HG03342 (cell line): ENCODE data around the gene LSM3.
"Not testable (repeated sequence)": the region's sequence is repeated elsewhere in the genome, so short reads cannot be mapped to it uniquely, and the experiment has no call there.

Experiments used
- ATAC-seq: cut with Tn5 transposase; IDR thresholded peaks from one replicate; pipeline ENCODE4 v1.9.1; 2021; ENCODE audit warnings: mild to moderate bottlenecking, moderate library complexity; ENCODE audit not compliant: unreplicated experiment

LSM3 gene

DNA sequence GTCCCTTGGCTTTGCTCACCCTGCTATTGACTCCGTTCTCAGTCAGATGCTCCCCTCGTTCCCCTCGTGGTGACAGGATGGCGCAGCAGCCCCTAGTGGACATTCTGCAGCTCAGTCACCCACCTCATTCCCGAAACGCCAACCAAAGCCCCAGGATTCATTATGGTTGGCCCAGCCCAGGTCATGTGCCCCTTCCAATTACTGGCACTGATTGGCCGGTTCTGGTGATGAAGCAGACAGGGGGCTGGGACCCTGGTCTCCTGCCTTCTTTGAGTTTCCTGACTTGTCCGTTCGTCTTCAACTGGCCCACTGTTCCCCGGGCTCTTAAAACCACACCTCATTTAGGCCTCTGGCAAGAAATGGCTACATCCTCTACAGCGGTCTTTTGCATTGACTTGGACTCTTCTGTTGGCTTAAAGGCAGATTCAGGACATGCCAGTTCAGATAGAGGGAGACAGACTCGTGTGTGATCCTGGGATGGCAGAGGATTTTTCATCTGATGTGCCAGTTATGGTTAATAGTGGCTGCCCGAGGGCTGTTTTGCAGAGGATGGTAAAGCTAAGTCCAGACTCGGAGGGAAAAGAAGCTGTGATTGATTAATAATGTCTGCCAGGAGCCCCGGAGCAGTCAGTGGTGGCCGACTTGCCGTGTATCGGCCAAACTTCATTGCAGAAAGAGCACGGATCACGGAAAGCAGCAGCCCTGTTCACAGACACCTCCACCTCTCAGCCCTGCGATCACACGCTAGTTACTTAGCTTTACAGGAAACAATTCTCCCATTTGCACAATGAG, 37.8 kb downstream of the LSM3 start:
- no peak for ATAC-seq

DNA sequence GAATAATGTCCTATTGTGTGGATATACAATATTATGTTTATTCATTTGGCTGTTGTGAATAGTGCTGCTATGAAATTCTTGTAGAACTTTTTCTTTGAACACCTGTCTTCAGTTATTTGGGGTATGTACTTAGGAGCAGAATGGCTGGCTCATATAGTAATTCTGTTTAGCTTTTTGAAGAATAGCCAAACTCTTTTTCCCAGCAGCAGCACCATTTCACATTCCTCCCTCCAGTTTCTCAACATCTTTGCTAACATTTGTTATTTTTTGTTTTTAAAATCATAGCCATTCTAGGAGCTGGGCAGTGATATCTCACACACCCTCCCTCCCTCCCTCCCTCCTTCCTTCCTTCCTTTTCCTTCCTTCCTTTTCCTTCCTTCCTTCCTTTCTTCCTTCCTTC, 39.7 kb downstream of the LSM3 start:
- no peak for ATAC-seq

DNA sequence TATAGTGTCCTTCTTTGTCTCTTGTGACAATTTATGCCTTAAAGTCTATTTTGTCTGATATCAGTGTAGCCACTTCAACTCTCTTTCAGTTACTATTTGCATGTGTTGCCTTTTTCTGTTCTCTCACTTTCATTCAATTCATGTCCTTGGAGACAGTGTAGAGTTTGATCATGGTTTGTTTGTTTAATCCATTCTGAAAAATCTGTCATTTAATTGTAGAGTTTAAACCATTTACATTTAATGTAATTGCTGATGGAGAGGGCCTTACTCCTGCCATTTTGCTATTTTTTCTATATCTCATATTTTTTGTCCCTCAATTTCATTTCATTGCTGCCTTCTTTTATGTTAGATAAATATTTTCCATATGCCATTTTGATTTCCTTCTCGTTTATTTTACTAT, 42.3 kb downstream of the LSM3 start:
- no peak for ATAC-seq

DNA sequence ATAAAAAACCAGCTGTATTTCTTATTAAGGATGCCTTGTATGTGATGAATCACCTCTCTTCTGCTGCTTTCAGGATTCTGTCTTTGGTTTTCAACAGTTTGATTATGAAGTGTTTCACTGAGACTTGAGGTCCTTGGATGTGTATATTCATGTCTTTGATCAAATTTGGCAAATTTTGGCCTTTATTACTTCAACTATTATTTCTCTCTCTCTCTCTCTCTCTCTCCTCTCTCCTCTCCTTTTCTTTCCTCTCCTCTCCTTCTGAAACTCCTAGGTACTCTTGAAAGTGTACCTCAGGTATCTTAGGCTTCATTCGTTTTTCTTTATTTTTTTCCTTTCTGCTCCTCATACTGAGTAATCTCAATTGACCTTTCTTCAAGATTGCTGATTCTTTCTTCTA, 43.3 kb downstream of the LSM3 start:
- ATAC-seq = no peak

DNA sequence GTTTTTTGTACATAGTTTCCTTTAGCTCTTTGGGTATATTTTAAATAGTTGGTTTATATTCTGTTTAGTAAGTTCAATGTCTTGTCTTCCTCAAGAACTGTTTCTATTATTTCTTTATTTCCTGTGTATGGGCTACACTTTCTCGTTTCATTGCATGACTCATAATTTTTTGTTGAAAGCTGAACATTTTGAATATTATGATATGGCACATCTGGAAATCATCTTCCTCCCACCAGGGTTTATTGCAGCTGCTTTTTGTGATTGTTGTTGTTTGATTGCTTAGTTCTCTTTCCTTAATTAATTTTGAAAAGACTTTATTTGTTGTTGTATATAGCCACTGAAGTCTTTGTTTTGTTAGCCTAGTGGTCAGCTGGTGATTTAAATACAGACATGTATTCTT, 43.8 kb downstream of the LSM3 start:
- ATAC-seq = no peak

DNA sequence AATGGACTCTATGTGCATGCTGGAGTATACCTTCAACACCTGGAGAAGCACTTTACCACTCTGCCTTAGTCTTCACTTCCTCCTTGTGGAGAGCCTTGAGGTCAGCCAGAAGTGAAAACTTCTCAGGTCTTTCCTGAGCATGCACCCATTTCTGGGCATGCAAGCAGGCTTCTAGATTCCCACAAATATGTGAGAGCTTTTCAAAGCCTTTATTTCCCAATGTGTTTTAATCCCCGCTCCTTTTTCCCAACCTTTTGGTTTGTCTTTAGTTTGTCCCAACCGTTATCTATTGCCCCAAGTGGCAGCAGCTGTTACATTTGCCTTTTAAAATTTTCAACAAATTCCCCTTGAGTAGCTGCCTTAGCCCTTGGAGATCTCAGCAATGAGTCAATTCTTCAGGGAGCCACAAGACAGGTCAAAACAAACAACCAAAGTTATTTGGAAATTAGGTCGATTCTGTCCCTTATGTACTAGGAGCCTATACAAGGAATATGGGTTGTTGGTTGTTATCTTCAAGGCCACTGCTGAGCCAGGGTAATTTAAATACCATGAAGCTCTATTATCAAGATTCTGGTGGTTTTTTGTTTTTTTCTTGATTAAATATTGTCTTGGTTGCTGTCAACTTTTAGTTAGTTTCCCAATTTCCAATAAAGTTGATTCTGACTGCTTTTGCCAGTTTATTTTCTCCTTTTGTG, 44.4 kb downstream of the LSM3 start:
- peak; percentile 57 for ATAC-seq

DNA sequence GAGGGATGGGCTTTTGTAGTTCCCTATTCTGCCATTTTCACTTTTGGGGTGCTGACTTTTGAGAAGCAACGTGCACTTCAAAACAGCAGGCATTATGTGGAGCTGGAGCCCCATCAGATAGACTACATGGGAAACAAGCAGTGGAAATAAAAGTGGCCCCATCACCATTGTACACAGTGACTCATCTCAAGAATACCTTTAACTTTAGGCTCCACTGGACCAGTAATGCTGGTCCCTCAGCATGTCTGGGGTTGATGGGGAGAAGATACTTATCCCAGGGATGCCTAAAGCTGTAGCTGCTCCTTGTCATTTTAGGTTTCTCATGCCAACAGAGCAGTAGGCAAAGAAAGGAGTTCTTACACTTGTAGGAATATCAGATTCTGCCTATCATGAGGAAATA, 45.0 kb downstream of the LSM3 start:
- peak; percentile 57 for ATAC-seq

DNA sequence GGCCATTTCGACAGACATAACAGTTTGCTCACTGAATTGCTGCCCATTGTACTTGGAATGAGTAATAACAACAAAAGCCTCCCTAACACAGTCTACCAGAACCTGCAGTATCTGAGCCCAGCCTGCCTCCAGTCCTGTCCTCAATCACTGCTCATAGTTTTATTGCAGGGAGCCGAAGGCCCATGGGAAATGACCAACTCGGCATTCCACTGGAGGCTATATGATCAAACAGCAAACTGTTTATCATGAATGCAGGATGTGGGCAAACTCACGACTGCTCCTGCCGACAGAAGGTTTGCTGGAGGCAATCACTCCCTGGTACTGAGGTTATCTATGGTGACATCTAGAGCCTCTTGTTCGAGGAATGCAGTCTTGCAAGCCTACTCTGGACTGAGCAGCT, 46.3 kb downstream of the LSM3 start:
- ATAC-seq = no peak

DNA sequence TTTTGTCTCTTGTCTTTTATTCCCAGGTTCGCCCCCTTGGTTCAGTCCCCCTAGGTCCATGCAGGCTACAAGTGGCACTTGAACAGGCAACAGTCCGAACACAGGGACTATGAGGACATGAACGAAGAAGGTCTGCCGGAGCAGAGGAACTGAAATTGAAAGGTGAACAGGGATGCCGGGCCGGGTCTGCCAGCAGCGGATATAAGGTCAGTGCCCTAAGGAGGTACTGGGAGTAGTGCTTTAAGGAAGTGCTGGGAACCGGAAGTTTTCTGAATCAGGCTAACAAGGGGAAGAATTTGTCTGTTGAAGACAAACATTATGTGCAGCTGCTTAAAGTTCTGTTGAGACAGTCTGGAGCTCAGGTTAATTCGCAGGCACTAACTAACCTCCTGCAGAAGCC, 46.8 kb downstream of the LSM3 start:
- no peak for ATAC-seq

DNA sequence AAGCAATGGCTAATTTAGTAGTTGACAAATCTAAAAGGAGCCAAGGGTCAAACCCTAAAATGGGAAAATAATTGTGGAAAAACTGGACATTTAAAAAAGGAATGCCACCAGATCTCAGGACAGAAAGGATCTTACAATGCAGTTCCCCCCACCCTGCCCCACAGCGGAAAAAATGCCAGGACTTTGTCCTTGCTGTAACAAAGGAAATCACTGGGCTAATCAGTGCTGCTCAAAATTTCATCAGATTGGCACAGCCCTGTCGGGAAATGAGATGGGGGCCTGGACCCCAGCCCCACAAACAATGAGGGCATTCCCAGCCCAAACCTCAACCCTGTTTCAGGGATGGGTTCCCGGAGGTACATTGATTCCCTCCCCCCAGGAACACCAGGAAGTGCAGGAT, 47.7 kb downstream of the LSM3 start:
- not testable (repeated sequence) for ATAC-seq

DNA sequence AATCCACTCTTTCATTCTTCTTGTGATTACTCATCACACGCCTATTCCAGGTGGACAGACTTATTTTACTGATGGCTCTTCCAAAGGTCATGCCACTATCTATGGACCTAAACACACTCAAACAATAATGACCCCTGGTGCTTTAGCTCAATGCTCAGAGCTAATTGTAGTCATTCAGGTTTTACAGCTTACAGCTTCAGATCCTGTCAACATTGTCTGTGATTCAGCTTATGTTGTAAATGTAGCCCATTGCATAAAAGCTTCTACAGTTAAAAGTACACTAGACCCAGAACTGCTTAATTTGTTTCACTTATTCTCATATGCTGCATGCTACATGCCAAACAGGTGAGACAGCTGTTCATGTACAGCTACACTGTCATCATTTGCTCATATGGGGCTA, 49.2 kb downstream of the LSM3 start:
- no peak for ATAC-seq

DNA sequence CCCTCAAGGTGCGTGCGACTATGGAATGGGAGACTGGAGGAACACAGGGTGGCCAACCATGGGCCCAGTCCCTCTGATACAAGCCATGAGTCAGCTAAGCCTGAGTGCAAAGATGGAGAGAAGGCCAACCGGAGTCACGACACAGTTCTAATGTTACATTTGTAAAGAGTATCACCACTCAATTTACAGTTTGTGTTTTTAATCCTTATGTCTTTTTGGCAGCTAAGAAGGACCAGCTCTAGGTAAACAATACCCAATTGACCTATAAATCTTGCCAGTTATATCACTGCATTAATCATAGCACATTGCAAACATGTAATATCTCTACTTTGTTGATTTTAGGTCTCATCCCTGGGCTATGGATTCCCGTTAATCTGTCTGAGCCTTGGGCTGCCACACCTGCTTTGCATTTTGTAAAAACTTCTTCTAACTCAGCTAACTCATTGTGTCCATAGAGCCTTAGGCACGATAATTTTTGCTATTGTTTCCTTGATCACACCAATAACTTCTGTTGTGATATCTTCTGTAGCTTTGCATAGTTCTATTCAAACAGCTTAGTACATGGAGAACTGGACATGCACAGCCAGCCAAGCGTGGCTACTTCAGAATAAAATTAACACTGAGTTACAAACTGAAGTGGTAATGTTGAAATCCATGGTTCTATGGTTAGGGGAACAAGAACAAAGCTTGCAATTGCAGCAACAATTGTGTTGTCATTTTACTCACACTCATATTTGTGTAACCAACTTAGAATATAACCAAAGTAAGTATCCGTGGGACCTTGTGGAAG, 50.3 kb downstream of the LSM3 start:
- no peak for ATAC-seq

DNA sequence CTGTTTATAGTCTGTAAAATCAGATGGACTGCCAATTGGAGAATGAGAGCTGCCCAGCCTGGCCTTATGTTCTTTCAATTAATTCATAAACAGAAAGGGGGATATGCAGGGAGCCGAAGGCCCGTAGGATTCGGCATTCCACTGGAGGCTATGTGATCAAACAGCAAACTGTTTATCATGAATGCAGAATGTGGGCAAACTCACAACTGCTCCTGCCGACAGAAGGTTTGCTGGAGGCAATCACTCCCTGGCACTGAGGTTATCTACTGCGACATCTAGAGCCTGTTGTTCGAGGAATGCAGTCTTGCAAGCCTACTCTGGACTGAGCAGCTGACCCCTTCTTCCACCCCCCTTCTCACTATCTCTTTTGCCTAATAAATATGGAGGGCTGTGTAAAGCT, 51.1 kb downstream of the LSM3 start:
- ATAC-seq = not testable (repeated sequence)

DNA sequence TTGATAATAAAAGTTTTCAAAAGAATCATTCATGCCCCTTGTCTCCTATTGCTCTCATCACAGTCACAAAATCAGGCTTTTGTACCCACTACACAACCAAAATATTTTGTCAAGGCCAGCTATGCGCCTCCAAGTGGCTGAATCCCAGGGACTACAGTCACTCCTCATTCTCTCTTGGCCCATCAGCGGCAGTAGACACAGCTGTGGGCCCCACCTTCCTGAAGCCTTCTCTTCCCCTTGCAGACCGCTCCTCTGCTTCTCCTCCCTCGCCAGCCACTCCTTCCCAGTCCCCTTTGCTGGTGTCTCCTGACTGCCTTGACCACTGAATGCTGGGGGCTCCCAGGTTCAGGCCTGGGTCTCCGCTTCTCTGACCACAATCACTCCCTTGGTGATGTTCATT, 52.1 kb downstream of the LSM3 start:
- ATAC-seq = no peak

DNA sequence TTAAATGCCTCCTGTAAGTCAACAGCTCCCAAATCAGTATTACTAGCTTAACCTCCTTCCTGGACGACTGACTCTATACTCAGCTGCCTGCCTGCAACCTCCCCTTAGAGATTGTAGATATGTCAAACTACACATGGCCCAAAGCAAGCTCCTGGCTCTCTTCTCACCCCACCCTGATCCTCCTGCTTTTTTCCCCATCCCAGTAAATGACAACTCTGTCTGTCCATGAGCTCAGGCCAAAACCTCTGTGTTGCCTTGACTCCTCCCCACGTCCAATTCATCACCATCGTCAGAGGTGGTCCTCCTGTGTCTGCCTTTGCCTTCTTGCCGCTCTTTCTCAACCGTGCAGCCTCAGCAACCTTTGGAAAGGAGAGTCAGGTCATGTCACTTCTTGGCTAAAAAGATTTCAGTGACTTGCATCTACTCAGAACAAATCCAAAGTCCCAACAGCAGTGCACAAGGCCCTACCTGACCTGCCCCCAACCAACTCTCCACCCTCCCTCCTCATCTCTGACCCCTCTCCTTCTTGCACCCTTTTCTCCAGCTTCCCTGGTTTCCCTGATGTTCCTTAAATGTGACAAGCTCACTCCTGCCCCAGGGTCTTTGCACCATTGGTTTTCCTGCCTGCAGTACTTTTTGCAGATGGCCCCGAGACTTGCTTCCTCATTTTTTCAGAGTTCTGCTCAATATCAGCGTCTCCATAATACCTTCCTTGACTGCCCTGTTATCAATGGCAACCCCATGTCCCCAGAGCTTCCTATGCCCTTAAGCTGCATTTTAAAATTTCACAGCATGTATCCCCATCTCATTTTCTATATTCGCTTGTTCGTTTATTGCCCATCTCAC, 52.8 kb downstream of the LSM3 start:
- no peak for ATAC-seq

DNA sequence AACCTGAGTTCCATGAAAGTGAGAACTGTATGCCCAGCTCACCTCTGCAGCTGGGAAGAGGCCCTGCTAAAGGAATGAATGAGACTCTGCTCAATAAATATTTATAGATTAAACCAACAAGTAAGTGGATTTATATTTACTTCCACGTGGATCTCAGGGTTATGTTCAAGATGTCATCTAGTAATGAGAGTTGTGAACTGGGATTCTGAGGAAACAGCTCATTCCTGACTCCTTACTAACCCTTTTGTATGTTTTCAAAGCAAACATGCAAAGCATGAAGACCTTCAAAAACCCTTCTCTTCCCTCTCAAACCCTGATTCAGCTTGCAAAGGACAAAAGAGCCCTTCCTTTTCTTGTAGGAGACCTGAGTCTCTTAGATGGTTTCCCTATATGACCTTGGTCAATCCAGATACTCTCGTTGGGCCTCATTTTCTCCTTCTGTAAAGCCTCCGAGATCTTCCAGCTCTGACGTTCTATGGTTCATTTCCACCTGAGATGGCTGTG, 53.4 kb downstream of the LSM3 start:
- no peak for ATAC-seq

DNA sequence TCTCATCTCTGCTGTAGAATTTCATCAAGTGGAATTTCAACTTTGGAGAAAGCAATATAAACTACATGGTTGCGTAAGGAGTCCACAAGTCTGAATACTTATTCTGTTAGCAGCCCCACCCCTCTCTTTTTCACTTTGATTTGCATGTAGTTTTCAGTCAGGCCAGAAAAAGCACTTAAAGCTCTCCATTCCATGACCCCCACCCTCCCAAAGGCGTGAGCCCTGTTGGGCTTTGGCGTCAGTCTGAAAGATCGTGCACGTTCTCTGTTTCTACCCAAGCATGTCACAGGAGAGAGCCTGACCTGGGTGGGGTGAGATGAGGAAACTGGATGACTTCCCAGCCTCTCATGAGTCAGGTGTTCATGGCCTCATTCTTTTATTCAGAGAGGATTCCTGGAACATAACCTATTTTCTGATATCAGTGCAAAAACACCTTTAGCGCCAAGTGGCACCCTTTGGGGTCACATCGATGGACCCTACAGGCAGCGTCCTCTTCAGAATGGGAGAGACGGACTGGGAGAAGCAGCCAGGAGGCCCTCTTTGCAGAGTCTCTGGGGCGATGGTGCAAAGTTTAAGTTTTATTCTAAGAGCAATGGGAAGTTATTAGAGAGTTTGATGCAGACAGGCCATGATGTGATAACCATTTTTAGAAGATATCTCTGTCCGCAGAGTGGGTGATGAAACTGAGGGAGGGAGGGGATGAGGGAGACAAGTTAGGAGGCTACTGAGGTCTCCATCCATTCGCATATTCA, 55.8 kb downstream of the LSM3 start:
- ATAC-seq = no peak

DNA sequence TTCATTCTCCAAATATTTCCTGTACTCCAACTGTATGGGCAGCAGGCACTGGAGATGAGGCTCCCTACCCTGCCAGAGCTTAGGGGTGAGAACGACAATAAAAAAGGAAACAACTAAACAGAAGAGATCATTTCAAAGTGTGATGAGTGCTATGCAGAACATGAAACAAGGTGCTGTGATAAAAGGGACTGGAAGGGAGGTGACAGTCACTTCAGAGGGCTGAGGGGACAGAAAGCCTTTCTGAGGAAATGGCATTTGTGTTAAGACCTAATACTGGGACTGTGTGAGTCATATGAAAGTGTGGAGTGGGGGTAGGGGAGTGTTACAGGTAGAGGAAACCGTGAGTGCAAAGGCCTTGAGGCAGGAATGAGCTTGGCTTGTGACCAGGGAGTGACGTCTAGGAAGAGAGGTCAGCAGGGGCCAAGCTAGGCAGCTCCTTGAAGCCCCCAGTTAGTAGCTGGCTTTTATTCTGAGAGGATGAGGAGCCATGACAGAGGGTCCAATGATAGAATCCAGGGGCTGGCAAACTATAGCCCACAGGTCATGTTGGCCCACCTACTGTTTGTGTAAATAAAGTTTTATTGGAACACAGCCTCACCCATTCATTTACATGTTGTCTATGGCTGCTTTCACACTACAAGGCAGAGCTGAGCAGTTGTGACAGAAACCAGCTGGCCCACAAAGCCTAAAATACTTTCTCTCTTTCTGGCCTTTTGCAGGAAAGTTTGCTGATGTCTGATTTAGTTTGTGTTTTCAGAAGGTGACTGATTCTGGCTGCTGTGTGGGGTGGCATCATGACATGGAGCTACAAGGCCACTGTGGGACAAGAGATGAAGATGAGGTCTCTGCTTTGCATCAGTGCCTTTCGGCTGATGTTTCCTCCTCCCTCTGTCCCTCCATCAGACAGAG, 56.6 kb downstream of the LSM3 start:
- ATAC-seq = no peak

DNA sequence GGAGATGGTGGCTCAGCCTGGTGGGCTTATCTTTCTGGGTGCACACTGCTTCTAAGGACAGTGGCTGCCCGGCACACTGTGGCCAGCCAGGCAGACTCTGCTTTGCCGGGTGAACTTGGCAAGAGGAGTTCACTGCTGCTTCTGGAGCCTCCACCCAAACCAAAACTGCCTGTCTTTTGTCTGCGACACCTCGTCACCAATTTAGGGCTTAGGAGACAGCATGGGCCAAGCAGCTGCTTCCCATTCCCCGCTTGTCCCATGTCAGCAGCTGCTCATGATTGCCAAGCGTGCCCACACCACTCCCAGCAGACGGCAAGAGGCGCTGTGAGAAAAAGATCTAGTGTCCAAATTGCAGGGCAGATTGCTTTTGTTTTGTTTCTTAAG, 57.3 kb downstream of the LSM3 start:
- ATAC-seq = no peak
